Endodermal cell (in vitro differentiated cells): ENCODE results near the gene CD36. TPM values are rescaled to one million over a fixed set of nuclear protein-coding genes. Genes with fewer than 3 reads are reported as not detected.

Source experiments
- DNase-seq: peaks from one replicate; pipeline ENCODE4 v3.0.0-alpha.2; 2017
- H3K27ac ChIP-seq: 2 replicates; pipeline ENCODE4 v1.5.1; 2013; ENCODE audit warnings: mild to moderate bottlenecking, low read depth, low read length, moderate library complexity
- H3K27me3 ChIP-seq: 2 replicates; pipeline ENCODE4 v1.6.1; 2013; ENCODE audit warnings: mild to moderate bottlenecking, low read length, moderate library complexity; ENCODE audit not compliant: insufficient read depth, control insufficient read depth, poor library complexity, severe bottlenecking
- H3K36me3 ChIP-seq: 2 replicates; pipeline ENCODE4 v1.7.0; 2013; ENCODE audit warnings: mild to moderate bottlenecking, low read length, moderate library complexity; ENCODE audit not compliant: control insufficient read depth, insufficient read depth
- H3K4me1 ChIP-seq: one replicate; pipeline ENCODE4 v1.7.0; 2013; ENCODE audit warnings: low read length; ENCODE audit not compliant: control insufficient read depth, insufficient read depth
- H3K4me3 ChIP-seq: 2 replicates; pipeline ENCODE4 v1.5.1; 2013; ENCODE audit warnings: mild to moderate bottlenecking, low read length, moderate library complexity
- H3K9ac ChIP-seq: 2 replicates; pipeline ENCODE4 v1.6.1; 2013; ENCODE audit warnings: mild to moderate bottlenecking, low read length, moderate library complexity; ENCODE audit not compliant: poor library complexity, severe bottlenecking; ENCODE audit errors: extremely low read depth
- H3K9me3 ChIP-seq: 2 replicates; pipeline ENCODE4 v1.6.1; 2013; ENCODE audit warnings: mild to moderate bottlenecking, low read length, moderate library complexity; ENCODE audit not compliant: control insufficient read depth
- H3K27ac Mint-ChIP-seq: 2 replicates; pipeline ENCODE4 v1.8.0; 2020; ENCODE audit warnings: mixed read lengths
- H3K27me3 Mint-ChIP-seq: 2 replicates; pipeline ENCODE4 v1.8.0; 2021; ENCODE audit warnings: mild to moderate bottlenecking, mixed read lengths; ENCODE audit not compliant: insufficient read depth
- H3K36me3 Mint-ChIP-seq: 2 replicates; pipeline ENCODE4 v1.8.0; 2020; ENCODE audit warnings: low read depth, mixed read lengths
- H3K4me1 Mint-ChIP-seq: 2 replicates; pipeline ENCODE4 v1.8.0; 2020; ENCODE audit warnings: mixed read lengths
- H3K4me3 Mint-ChIP-seq: 2 replicates; pipeline ENCODE4 v1.8.0; 2020; ENCODE audit warnings: mild to moderate bottlenecking, moderate library complexity, mixed read lengths
- H3K9me3 Mint-ChIP-seq: 2 replicates; pipeline ENCODE4 v1.8.0; 2020; ENCODE audit warnings: mild to moderate bottlenecking, mixed read lengths
- WGBS, 2 experiments: methylation state at CpG; one replicate each; pipeline versions ENCODE4 v1.1.5 to v1.1.7; 2013; ENCODE audit warnings: missing lambda C conversion rate in 2 of 2, mixed read lengths in 1 of 2; ENCODE audit not compliant: insufficient coverage in 1 of 2, insufficient read length in 1 of 2; 5-methylcytosine and 5-hydroxymethylcytosine counted together
- total RNA-seq, 2 donors: library from RNA; stranded (reverse); fragmentation: NEBNext Ultra II Directional in 1 of 2; extraction: Animal tissue kit (Norgen Biotek cat#: 25700) in 1 of 2; gene quantifications; 2 replicates in 1 of 2; 3 replicates in 1 of 2; pipeline ENCODE4 v1.2.1, GENCODE V29; 2021
- TF ChIP-seq, protein P1 (sequence below): fragments of 200-600 bp; sonication (generic); conservative IDR thresholded peaks from 2 replicates; pipeline ENCODE4 v1.5.0; 2021; ENCODE audit warnings: antibody characterized with exemption, mild to moderate bottlenecking

Gene CD36
- total RNA-seq, 2 donors from 2014 or later = 0.18 to 0.29 TPM

DNA sequence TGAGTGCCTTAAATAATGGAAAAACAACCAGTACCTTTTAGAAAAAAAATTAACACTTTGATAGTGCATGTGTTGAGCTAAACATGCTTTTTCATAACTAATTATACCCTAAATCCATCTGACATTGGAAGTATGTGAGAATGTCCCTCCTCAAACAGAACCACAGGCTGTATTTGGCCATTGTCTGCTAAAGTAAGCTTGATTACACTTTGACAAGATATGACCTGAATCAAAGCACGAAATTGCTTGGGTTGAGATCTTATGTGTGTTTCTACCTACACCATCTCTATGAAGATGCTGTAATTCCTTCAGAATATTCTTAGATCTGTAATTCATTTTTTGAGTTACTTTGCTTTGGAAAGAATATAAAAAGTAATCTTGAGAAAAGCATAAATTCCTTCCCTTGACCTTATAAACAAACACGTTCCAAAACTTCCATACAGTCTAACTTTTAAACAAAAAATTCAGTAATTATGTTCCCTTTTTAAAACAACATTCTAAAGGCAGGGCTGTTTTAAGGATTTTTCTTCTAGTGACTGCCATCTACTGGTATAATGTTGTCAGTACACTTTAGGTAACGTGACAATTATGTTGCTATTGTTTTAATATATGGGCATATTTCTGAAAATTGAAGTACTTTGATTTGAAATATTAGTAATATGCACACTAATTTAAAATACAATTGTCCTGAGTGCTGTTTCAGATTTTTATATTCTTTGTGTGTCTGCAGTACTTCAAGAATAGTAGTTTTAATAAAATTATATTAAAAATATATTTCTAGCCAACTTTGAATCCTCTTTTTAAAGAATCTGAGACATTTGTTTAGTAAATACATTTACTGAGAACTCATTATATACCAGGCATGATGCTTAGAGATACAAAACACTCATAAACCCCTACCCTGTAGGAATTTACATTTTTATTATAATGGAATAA, 20.9 kb downstream of the CD36 start:
- Histone ChIP-seq H3K27ac (no peak overlapping the region), H3K27me3 (no peaks in the 10 kb centered on the region), H3K9me3 (no peaks in the 10 kb centered on the region), H3K4me3 (no peak overlapping the region), H3K9ac (no peak overlapping the region), H3K4me1 (peaks cover 6% of the 10 kb centered on the region), H3K36me3 (no peaks in the 10 kb centered on the region)
- Mint-ChIP-seq H3K36me3 (no peaks in the 10 kb centered on the region), H3K9me3 (no peaks in the 10 kb centered on the region), H3K4me3 (no peak overlapping the region), H3K27ac (no peak overlapping the region), H3K27me3 (no peaks in the 10 kb centered on the region), H3K4me1 (no peaks in the 10 kb centered on the region)
- no peak for DNase-seq
- WGBS, 2 experiments = 30% methylated on average over 3 of the region's 3 CpGs; no CpG with 5 or more reads in 1 of the 2 experiments
- TF ChIP-seq, protein P1, sequence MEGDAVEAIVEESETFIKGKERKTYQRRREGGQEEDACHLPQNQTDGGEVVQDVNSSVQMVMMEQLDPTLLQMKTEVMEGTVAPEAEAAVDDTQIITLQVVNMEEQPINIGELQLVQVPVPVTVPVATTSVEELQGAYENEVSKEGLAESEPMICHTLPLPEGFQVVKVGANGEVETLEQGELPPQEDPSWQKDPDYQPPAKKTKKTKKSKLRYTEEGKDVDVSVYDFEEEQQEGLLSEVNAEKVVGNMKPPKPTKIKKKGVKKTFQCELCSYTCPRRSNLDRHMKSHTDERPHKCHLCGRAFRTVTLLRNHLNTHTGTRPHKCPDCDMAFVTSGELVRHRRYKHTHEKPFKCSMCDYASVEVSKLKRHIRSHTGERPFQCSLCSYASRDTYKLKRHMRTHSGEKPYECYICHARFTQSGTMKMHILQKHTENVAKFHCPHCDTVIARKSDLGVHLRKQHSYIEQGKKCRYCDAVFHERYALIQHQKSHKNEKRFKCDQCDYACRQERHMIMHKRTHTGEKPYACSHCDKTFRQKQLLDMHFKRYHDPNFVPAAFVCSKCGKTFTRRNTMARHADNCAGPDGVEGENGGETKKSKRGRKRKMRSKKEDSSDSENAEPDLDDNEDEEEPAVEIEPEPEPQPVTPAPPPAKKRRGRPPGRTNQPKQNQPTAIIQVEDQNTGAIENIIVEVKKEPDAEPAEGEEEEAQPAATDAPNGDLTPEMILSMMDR = peak; percentile 87

DNA sequence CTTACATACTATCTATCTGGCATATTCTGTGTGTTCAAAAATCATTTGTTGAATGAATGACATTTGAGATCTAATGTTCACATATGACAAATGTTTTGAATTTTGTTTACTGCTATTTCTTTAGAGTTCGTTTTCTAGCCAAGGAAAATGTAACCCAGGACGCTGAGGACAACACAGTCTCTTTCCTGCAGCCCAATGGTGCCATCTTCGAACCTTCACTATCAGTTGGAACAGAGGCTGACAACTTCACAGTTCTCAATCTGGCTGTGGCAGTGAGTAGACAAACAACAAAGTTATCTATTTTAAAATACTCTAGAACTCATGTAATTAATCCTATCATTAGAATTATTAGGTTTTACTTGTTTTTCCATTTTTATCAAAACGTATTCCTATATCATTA, 22.5 kb downstream of the CD36 start:
- Histone ChIP-seq H3K27me3 (no peaks in the 10 kb centered on the region), H3K27ac (no peak overlapping the region), H3K9ac (no peak overlapping the region), H3K36me3 (no peaks in the 10 kb centered on the region), H3K4me3 (no peak overlapping the region), H3K9me3 (no peaks in the 10 kb centered on the region), H3K4me1 (peaks cover 6% of the 10 kb centered on the region)
- 90 to 92% methylated on average over 2 to 4 of the region's 4 CpGs for WGBS, 2 experiments
- Mint-ChIP-seq H3K27ac (no peak overlapping the region), H3K9me3 (no peaks in the 10 kb centered on the region), H3K4me3 (no peak overlapping the region), H3K27me3 (no peaks in the 10 kb centered on the region), H3K4me1 (no peaks in the 10 kb centered on the region), H3K36me3 (no peaks in the 10 kb centered on the region)
- DNase-seq = no peak
- TF ChIP-seq, protein P1 = no peak

DNA sequence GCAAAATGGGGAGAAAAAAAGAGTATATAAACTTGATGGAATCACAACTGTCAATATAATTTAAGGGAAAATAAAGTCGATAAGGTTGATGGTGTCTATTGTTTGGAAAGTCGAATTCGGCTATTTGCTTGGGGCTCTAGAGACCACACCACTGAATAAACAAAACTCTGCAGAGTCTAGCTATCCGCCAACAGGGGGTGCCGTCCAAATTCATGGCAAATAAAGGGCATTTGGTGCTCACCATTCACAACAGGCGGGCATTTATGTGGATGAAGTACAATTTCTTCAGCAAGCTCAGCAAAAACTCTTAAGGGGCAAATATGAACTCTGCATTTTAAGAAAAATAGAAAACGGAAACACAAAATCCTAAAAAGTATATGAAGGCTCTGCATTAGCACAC, 23.3 kb downstream of the CD36 start:
- Histone ChIP-seq H3K27ac (no peak overlapping the region), H3K9ac (no peak overlapping the region), H3K9me3 (no peaks in the 10 kb centered on the region), H3K36me3 (no peaks in the 10 kb centered on the region), H3K4me1 (peaks cover 6% of the 10 kb centered on the region), H3K4me3 (no peak overlapping the region), H3K27me3 (no peaks in the 10 kb centered on the region)
- no peaks in the 10 kb centered on the region for H3K36me3 Mint-ChIP-seq
- WGBS, 2 experiments = 83 to 89% methylated on average over 5 to 7 of the region's 7 CpGs
- peak; percentile 51 for DNase-seq
- TF ChIP-seq, protein P1 = peak; percentile 65
- H3K4me1 Mint-ChIP-seq = no peaks in the 10 kb centered on the region
- H3K27ac Mint-ChIP-seq = no peak overlapping the region
- H3K9me3 Mint-ChIP-seq = no peaks in the 10 kb centered on the region
- H3K27me3 Mint-ChIP-seq = no peaks in the 10 kb centered on the region
- H3K4me3 Mint-ChIP-seq = no peak overlapping the region
